GM18951 (cell line): Measurements from ENCODE around the gene FREM3.
"Not testable (repeated sequence)": the region's sequence is repeated elsewhere in the genome, so short reads cannot be mapped to it uniquely, and the experiment has no call there.

Experiments used
- POLR2A ChIP-seq: IDR thresholded peaks from 4 replicates; pipeline ENCODE4 v1.6.1; 2011; ENCODE audit warnings: mild to moderate bottlenecking; ENCODE audit not compliant: insufficient read length, insufficient read depth; ENCODE audit errors: extremely low read depth
- in situ Hi-C: fragments of 300-500 bp; cut with MboI; formaldehyde crosslinking; loops from one replicate; pipeline ENCODE4 v1.12.0; 2022; ENCODE audit warnings: low sequenced_read_pairs, mixed read lengths, inconsistent platforms; ENCODE audit not compliant: unreplicated experiment

The FREM3 gene

DNA sequence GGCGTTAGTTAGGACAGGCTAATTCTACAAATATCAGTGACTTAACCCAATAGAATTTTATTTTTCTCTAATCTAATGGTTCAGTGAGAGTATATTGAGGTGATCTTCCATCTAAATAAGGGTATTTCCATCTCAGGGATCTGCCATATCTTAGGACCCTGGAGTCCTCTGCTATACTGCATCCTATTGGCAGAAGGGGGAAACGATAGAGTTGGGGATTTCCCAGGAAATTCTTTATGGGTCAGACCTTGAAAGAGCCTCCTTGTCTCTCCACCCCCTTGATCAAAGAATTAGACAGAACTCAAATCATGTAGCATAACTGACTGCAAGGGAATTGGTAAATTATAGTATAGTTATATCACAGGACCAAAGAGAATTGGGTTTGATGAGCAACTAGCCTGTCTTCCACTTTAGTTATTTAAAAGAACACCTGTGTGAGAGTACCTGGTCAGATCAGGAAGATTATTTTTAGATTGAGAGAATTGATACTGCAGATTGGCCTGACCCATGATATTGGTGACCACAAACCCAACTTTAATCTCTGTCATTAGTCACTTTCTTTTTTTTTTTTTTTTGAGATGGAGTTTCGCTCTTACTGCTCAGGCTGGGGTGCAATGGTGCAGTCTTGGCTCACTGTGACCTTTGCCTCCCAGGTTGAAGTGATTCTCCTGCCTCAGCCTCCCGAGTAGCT, 161.4 kb downstream of the FREM3 start:
- no peak for TF ChIP-seq POLR2A
- in situ Hi-C loops, result no loop called here

DNA sequence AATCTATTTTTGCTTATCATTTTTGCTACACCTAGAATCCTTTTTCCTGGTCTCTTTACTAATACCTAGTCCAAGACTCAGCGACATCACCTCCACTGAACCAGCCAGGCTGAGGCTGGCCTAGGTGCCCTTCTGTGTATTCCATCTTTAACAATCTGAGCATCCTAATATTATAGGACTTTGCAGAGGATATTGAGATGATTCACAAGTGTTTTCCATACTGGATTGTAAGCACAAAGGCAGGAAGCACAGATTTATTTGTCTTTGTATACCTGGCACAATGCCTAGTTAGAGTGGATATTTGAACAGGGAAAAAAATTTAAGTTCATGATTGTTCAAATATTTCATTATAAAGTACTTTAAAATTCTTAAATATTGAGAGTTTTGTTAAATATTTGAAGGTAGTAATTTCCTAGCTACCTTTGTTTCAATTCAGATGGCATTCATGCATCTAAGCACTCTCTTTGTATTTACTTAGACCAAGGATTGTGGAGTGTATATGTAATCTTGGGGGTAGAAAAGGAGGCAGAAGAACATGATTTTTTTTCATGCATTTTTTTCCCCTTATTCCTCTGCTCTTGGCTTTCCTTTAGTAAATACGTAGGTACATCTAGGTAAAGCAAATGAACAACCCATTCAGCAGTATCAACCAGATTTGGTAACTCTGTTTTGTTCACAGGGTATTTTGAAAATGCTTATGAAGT, 168.5 kb downstream of the FREM3 start:
- in situ Hi-C loops, result no loop called here
- no peak for TF ChIP-seq POLR2A

DNA sequence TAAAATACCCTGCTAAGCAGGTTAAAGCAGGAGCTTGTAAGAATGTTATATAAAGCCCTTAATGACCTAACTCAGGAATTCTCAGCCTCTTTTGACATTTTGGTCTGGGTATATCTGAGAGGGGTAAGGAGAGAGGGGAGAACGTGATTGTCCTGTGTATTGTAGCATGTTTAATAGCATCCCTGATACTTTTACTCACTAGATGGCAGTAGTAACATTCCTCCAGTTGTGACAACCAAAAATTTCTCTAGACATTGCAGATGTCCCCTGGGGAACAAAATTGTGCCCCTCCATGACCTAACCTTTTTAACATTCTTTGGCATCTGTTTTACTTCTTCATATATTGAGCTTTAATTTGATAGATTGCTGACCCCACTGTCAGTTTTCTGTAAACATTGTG, 169.1 kb downstream of the FREM3 start:
- in situ Hi-C loops, result no loop called here
- TF ChIP-seq POLR2A, result no peak

DNA sequence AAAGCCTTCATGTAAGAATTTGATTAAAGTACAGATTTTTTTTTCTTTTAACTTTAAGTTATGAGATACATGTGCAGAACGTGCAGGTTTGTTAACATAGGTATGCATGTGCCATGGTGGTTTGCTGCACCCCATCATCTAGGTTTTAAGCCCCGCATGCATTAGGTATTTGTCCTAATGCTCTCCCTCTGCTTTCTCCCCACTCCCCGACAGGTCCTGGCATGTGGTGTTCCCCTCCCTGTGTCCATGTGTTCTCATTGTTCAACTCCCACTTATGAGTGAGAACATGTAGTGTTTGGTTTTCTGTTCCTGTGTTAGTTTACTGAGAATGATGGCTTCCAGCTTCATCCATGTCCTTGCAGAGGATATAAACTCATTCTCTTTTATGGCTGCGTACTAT, 172.4 kb downstream of the FREM3 start:
- in situ Hi-C loops, result not testable (repeated sequence)
